PC-9 (cell line): ENCODE results near the gene PAM. TPM values are rescaled to one million over a fixed set of nuclear protein-coding genes. Genes with fewer than 3 reads are reported as not detected.

ENCODE experiments used
- BruUV-seq: library from RNA; stranded (reverse); fragments of 400-500 nt; replicated peaks from 2 replicates; lab custom pipeline; 2021; lab: Mats Ljungman, UMichigan
- CTCF ChIA-PET: fragments of 300-600 bp; sonication (Branson Sonifier 250); formaldehyde crosslinking; loops from one replicate; lab custom pipeline; 2022; ENCODE audit warnings: antibody characterized with exemption; lab: Charles Lee
- POLR2A ChIA-PET: fragments of 300-600 bp; sonication (Branson Sonifier 250); formaldehyde crosslinking; loops from one replicate; lab custom pipeline; 2022; ENCODE audit warnings: antibody characterized with exemption; ENCODE audit not compliant: unreplicated experiment; lab: Charles Lee
- DNase-seq, 2 experiments: peaks; one replicate each; pipeline versions ENCODE4 v3.0.0 to v3.0.0-alpha.2; 2015 to 2022; ENCODE audit warnings: mixed read lengths in 1 of 2
- H2AFZ ChIP-seq: fragments of 200-600 bp; sonication (generic); 2 replicates; pipeline ENCODE4 v1.8.1; 2017; ENCODE audit warnings: antibody characterized with exemption
- H3F3A ChIP-seq: fragments of 200-600 bp; sonication (generic); 2 replicates; pipeline ENCODE4 v1.8.1; 2017; ENCODE audit warnings: antibody characterized with exemption, mild to moderate bottlenecking, low read depth; ENCODE audit not compliant: insufficient read depth
- H3K27ac ChIP-seq: fragments of 200-600 bp; sonication (generic); 2 replicates; pipeline ENCODE4 v1.6.1; 2016; ENCODE audit warnings: mixed run types
- H3K27me3 ChIP-seq: fragments of 200-600 bp; sonication (generic); 2 replicates; pipeline ENCODE4 v1.6.1; 2016; ENCODE audit warnings: low read depth, mixed run types; ENCODE audit not compliant: insufficient read depth
- H3K36me3 ChIP-seq: fragments of 200-600 bp; sonication (generic); 2 replicates; pipeline ENCODE4 v1.6.1; 2016; ENCODE audit warnings: low read depth, mixed run types
- H3K4me1 ChIP-seq: fragments of 200-600 bp; sonication (generic); replicated peaks from 2 replicates; pipeline ENCODE4 v1.6.1; 2016; ENCODE audit warnings: mixed run types; ENCODE audit not compliant: insufficient read depth
- H3K4me2 ChIP-seq: fragments of 200-600 bp; sonication (generic); 2 replicates; pipeline ENCODE4 v1.6.1; 2017; ENCODE audit warnings: mixed run types
- H3K4me3 ChIP-seq: fragments of 200-600 bp; sonication (generic); 2 replicates; pipeline ENCODE4 v1.6.1; 2016; ENCODE audit warnings: mixed run types
- H3K79me2 ChIP-seq: fragments of 200-600 bp; sonication (generic); 2 replicates; pipeline ENCODE4 v1.6.1; 2017; ENCODE audit warnings: low read depth, mixed run types
- H3K9me2 ChIP-seq: fragments of 200-600 bp; sonication (generic); 2 replicates; pipeline ENCODE4 v1.8.1; 2017; ENCODE audit warnings: mild to moderate bottlenecking; ENCODE audit not compliant: insufficient read depth
- H3K9me3 ChIP-seq: fragments of 200-600 bp; sonication (generic); 2 replicates; pipeline ENCODE4 v1.8.1; 2016; ENCODE audit warnings: low read depth; ENCODE audit not compliant: insufficient read depth
- H4K20me1 ChIP-seq: fragments of 200-600 bp; sonication (generic); 2 replicates; pipeline ENCODE4 v1.8.1; 2017; ENCODE audit not compliant: insufficient read depth
- EZH2 ChIP-seq: fragments of 200-600 bp; sonication (generic); IDR thresholded peaks from 2 replicates; pipeline ENCODE4 v1.8.0; 2017; ENCODE audit warnings: antibody characterized with exemption, low read depth
- intact Hi-C: fragments of 100-400 bp; cut with micrococcal nuclease; formaldehyde crosslinking; loops from one replicate; pipeline ENCODE4 v1.10.0; 2022; ENCODE audit not compliant: unreplicated experiment
- total RNA-seq: library from RNA; stranded (reverse); gene quantifications from 2 replicates; pipeline ENCODE4 v1.2.3, GENCODE V29; 2021
- TF ChIP-seq, protein P1 (sequence below): fragments of 200-600 bp; sonication (generic); conservative IDR thresholded peaks from 2 replicates; pipeline ENCODE4 v1.6.1; 2017; ENCODE audit warnings: mixed run types, antibody characterized with exemption, mild to moderate bottlenecking, moderate library complexity

Gene PAM
- total RNA-seq, 1 experiment from 2014 or later = 88.4 TPM

DNA sequence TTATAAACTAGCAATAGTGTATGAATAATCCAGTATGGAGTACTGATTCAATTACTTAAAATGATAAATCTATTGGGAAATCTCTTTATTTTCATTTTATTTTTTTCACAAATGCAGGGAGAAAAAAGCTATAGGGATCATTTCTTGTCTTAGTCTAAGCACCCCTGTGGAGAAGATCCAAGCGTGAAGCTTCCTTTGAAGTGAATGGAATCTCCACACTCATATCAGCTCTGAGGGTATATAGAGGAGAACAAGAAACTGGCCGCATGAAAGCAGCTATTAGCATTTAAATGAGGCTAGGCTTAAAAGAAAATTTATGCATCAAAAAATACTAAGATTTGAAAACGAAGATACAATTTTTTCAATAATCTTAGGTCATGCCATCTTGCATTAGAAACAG, 12.9 kb upstream of the PAM start:
- no peaks in the 10 kb centered on the region for H3K36me3 ChIP-seq
- no peaks in the 10 kb centered on the region for H3K9me2 ChIP-seq
- no peaks in the 10 kb centered on the region for H3K79me2 ChIP-seq
- H4K20me1 ChIP-seq = no peaks in the 10 kb centered on the region
- no peak for TF ChIP-seq EZH2
- TF ChIP-seq, protein P1, sequence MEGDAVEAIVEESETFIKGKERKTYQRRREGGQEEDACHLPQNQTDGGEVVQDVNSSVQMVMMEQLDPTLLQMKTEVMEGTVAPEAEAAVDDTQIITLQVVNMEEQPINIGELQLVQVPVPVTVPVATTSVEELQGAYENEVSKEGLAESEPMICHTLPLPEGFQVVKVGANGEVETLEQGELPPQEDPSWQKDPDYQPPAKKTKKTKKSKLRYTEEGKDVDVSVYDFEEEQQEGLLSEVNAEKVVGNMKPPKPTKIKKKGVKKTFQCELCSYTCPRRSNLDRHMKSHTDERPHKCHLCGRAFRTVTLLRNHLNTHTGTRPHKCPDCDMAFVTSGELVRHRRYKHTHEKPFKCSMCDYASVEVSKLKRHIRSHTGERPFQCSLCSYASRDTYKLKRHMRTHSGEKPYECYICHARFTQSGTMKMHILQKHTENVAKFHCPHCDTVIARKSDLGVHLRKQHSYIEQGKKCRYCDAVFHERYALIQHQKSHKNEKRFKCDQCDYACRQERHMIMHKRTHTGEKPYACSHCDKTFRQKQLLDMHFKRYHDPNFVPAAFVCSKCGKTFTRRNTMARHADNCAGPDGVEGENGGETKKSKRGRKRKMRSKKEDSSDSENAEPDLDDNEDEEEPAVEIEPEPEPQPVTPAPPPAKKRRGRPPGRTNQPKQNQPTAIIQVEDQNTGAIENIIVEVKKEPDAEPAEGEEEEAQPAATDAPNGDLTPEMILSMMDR = no peak
- no peak overlapping the region for H2AFZ ChIP-seq
- H3K4me2 ChIP-seq = no peak overlapping the region
- H3K27me3 ChIP-seq = no peaks in the 10 kb centered on the region
- intact Hi-C loops = no loop called here
- H3K9me3 ChIP-seq = no peaks in the 10 kb centered on the region
- no peak for DNase-seq
- POLR2A ChIA-PET = no interaction called here
- no peak overlapping the region for H3K4me3 ChIP-seq
- CTCF ChIA-PET = no interaction called here
- H3F3A ChIP-seq = no peaks in the 10 kb centered on the region
- no peak overlapping the region for H3K27ac ChIP-seq
- H3K4me1 ChIP-seq = no peaks in the 10 kb centered on the region
- BruUV-seq = no TSS peak

- Histone ChIP-seq H3K9me3 (no peaks in the 10 kb centered on the region), H2AFZ (no peak overlapping the region), H3K4me2 (no peak overlapping the region), H3F3A (no peaks in the 10 kb centered on the region), H3K36me3 (no peaks in the 10 kb centered on the region), H3K79me2 (no peaks in the 10 kb centered on the region), H3K27me3 (no peaks in the 10 kb centered on the region), H3K27ac (no peak overlapping the region), H3K4me1 (no peaks in the 10 kb centered on the region), H4K20me1 (no peaks in the 10 kb centered on the region), H3K9me2 (no peaks in the 10 kb centered on the region), H3K4me3 (no peak overlapping the region)
- no peak for TF ChIP-seq EZH2
- TF ChIP-seq, protein P1 = no peak
- POLR2A ChIA-PET = no interaction called here
- DNase-seq = no peak
- CTCF ChIA-PET = interaction anchor here (0.6 kb wide), 1 partner anchor 8 kb away, joined by 3 read pairs; no protein-coding TSS in a partner anchor
- no TSS peak for BruUV-seq
- intact Hi-C loops = no loop called here
Observed at GRCh38 chr5:102743900-102744299, 11.2 kb upstream of the PAM start.

DNA sequence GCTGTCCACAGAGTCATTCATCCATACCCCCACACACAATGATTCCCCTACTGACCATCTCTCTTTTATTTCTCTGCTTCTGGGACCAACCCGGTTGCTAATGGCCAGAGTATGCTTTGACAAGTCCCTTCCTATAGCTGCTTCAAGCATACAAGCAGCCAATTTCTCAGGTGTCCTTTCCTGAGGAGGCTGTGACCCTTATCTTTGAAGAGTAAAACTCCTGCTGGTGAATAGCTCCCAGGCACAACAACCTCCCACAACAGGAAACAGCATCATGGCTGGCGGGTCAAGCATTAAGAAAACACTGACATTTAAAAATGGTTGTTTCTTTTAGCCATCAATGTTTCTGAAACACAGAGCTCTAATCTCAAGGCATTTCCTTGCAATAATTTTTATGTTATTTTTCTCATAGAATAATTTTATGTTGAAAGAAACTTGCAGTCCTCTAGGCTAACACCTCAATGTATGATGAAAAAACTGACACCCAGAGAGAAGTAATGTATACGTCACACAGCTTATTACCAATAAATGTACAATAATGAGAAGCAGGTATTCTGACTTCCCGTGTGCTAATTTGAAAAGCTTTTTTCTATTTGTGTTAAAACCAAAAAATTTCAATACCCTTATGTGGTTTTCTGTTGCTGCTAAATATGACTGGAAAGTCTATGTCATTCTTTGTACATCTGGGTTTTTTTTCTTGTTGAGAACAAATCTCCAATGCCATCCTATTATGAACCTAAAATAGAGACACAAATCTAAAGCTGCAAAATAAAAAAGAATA, 7.5 kb upstream of the PAM start:
- no peaks in the 10 kb centered on the region for H4K20me1 ChIP-seq
- DNase-seq = no peak
- ChIA-PET CTCF (no interaction called here), POLR2A (interaction anchor here (0.7 kb wide), 1 partner anchor 783 kb away, joined by 6 read pairs; no protein-coding TSS in a partner anchor)
- H2AFZ ChIP-seq = no peak overlapping the region
- TF ChIP-seq EZH2 = no peak
- TF ChIP-seq, protein P1 = no peak
- no peaks in the 10 kb centered on the region for H3F3A ChIP-seq
- intact Hi-C loops = no loop called here
- BruUV-seq = no TSS peak
- H3K9me3 ChIP-seq = no peaks in the 10 kb centered on the region
- H3K27me3 ChIP-seq = no peaks in the 10 kb centered on the region
- H3K4me3 ChIP-seq = no peak overlapping the region
- H3K4me2 ChIP-seq = no peak overlapping the region
- no peaks in the 10 kb centered on the region for H3K79me2 ChIP-seq
- H3K4me1 ChIP-seq = no peaks in the 10 kb centered on the region
- no peaks in the 10 kb centered on the region for H3K36me3 ChIP-seq
- H3K27ac ChIP-seq = no peak overlapping the region
- H3K9me2 ChIP-seq = no peaks in the 10 kb centered on the region
